HepG2 (cell line): ENCODE measurements around the gene GNA12. TPM values are rescaled to one million over a fixed set of nuclear protein-coding genes. Genes with fewer than 3 reads are reported as not detected.
"Not testable (repeated sequence)": the region's sequence is repeated elsewhere in the genome, so short reads cannot be mapped to it uniquely, and the experiment has no call there.

ENCODE experiments used
- ATAC-seq: fragments of 200-7000 bp; cut with Tn5 transposase; 3 replicates; pipeline ENCODE4 v1.9.1; 2020; ENCODE audit warnings: mild to moderate bottlenecking, moderate library complexity
- BruUV-seq: library from RNA; stranded (reverse); fragments of 400-500 nt; replicated peaks from 2 replicates; lab custom pipeline; 2021; lab: Mats Ljungman, UMichigan
- CTCF ChIA-PET: fragments of 300-600 bp; formaldehyde crosslinking; extraction: SDS; loops from one replicate; lab custom pipeline; 2021; ENCODE audit warnings: low total read pairs, inconsistent platforms, low intra/inter-chr PET ratio; lab: Yijun Ruan, JAX
- POLR2A ChIA-PET: fragments of 350-600 bp; sonication (Branson Sonifier 250); formaldehyde crosslinking; loops from one replicate; lab custom pipeline; 2020; ENCODE audit warnings: antibody characterized with exemption, inconsistent platforms; lab: Yijun Ruan, JAX
- DNase-seq: peaks from one replicate; pipeline ENCODE4 v3.0.0-alpha.2; 2015; ENCODE audit warnings: low spot score
- FAIRE-seq: peaks from 3 replicates; lab custom pipeline; 2011; peaks lifted over from hg19 to GRCh38; lab: Jason Lieb, UNC
- H2AFZ ChIP-seq: one replicate; pipeline ENCODE4 v1.6.1; 2011; ENCODE audit warnings: low read length, inconsistent platforms
- H3K27ac ChIP-seq: fragments of 300-600 bp; 3 replicates; pipeline ENCODE4 v1.8.0; 2011; ENCODE audit warnings: mixed run types, mild to moderate bottlenecking, mixed read lengths, low read length, inconsistent platforms; ENCODE audit not compliant: insufficient read depth; ENCODE audit errors: extremely low read length
- H3K27me3 ChIP-seq, 2 experiments: fragments of 200-600 bp in 1 of 2; 2 replicates in 1 of 2; 3 replicates in 1 of 2; pipeline versions ENCODE4 v1.6.0 to v1.8.0; 2011; ENCODE audit warnings: low read length in 2 of 2, mild to moderate bottlenecking in 2 of 2, moderate library complexity in 2 of 2, inconsistent platforms in 1 of 2; ENCODE audit not compliant: insufficient read depth in 2 of 2, control insufficient read depth in 1 of 2
- H3K36me3 ChIP-seq, 2 experiments: fragments of 200-600 bp in 1 of 2; replicated peaks in 1 of 2; 2 replicates in 1 of 2; 3 replicates in 1 of 2; pipeline versions ENCODE4 v1.5.1 to v1.8.0; 2011; ENCODE audit warnings: low read length in 2 of 2, inconsistent platforms in 1 of 2; ENCODE audit not compliant: insufficient read depth in 2 of 2, control insufficient read depth in 1 of 2
- H3K4me1 ChIP-seq: 2 replicates; pipeline ENCODE4 v1.5.1; 2012; ENCODE audit warnings: low read length, inconsistent platforms; ENCODE audit not compliant: insufficient read depth
- H3K4me2 ChIP-seq: 2 replicates; pipeline ENCODE4 v1.6.0; 2011; ENCODE audit warnings: low read depth, low read length, inconsistent platforms
- H3K4me3 ChIP-seq, 3 experiments: fragments of 200-600 bp in 1 of 3; sonication (generic), shearing (Covaris generic) in 1 of 3; replicated peaks in 1 of 3; 2 replicates each; pipeline ENCODE4 v1.5.1; 2011 to 2016; ENCODE audit warnings: low read length in 3 of 3, inconsistent platforms in 2 of 3, low read depth in 2 of 3, mild to moderate bottlenecking in 2 of 3, control low read depth in 1 of 3, mixed read lengths in 1 of 3; ENCODE audit not compliant: insufficient read depth in 1 of 3
- H3K79me2 ChIP-seq: one replicate; pipeline ENCODE4 v1.6.1; 2011; ENCODE audit warnings: low read length, inconsistent platforms; ENCODE audit not compliant: insufficient read depth
- H3K9ac ChIP-seq: 2 replicates; pipeline ENCODE4 v1.6.0; 2011; ENCODE audit warnings: mild to moderate bottlenecking, low read depth, low read length, inconsistent platforms; ENCODE audit not compliant: insufficient read depth
- H3K9me3 ChIP-seq: 2 replicates; pipeline ENCODE4 v1.5.1; 2012; ENCODE audit warnings: mild to moderate bottlenecking, low read length
- H4K20me1 ChIP-seq: 2 replicates; pipeline ENCODE4 v1.6.0; 2011; ENCODE audit warnings: inconsistent platforms, mild to moderate bottlenecking, low read length, moderate library complexity; ENCODE audit not compliant: insufficient read depth
- FIP1L1 ChIP-seq: fragments of 200-400 bp; formaldehyde crosslinking; IDR thresholded peaks from 2 replicates; pipeline ENCODE4 v1.6.1; 2018; ENCODE audit warnings: low read depth, mild to moderate bottlenecking, low read length, moderate library complexity, borderline replicate concordance; ENCODE audit not compliant: insufficient read depth
- FOXO1 ChIP-seq: sonication (generic); formaldehyde crosslinking; IDR thresholded peaks from 2 replicates; pipeline ENCODE4 v1.4.0; 2020; ENCODE audit warnings: missing genetic modification reagents
- HHEX ChIP-seq: IDR thresholded peaks from 2 replicates; pipeline ENCODE4 v1.6.1; 2016; ENCODE audit warnings: control low read depth
- HNF4G ChIP-seq, 2 experiments: sonication (generic) in 1 of 2; formaldehyde crosslinking in 1 of 2; IDR thresholded peaks; 2 replicates each; pipeline versions ENCODE4 v1.4.0 to v1.6.1; 2011 to 2020; ENCODE audit warnings: borderline replicate concordance in 2 of 2, low read depth in 2 of 2, mild to moderate bottlenecking in 2 of 2, low read length in 1 of 2, missing genetic modification reagents in 1 of 2, moderate library complexity in 1 of 2
- MZF1 ChIP-seq: sonication (generic); formaldehyde crosslinking; IDR thresholded peaks from 2 replicates; pipeline ENCODE4 v1.8.1; 2023; ENCODE audit warnings: mild to moderate bottlenecking, missing genetic modification reagents, borderline replicate concordance
- SP140L ChIP-seq: sonication (generic); formaldehyde crosslinking; IDR thresholded peaks from 2 replicates; pipeline ENCODE4 v1.4.0; 2020; ENCODE audit warnings: missing genetic modification reagents, borderline replicate concordance
- ZFAT ChIP-seq: sonication (generic); formaldehyde crosslinking; conservative IDR thresholded peaks from 2 replicates; pipeline ENCODE4 v1.8.1; 2023; ENCODE audit warnings: missing genetic modification reagents, inconsistent platforms
- ZNF101 ChIP-seq: sonication (generic); formaldehyde crosslinking; IDR thresholded peaks from 2 replicates; pipeline ENCODE4 v1.4.0; 2020; ENCODE audit warnings: mild to moderate bottlenecking, low read depth, missing genetic modification reagents, borderline replicate concordance
- ZNF234 ChIP-seq: sonication (generic); formaldehyde crosslinking; conservative IDR thresholded peaks from 2 replicates; pipeline ENCODE4 v1.5.1; 2020; ENCODE audit warnings: mild to moderate bottlenecking, missing genetic modification reagents
- WGBS: methylation state at CpG from one replicate; pipeline ENCODE4 v1.1.6; 2017; ENCODE audit warnings: low lambda C conversion rate; 5-methylcytosine and 5-hydroxymethylcytosine counted together
- in situ Hi-C: cut with HindIII; loops from 2 replicates; pipeline ENCODE4 v1.10.0; 2017; ENCODE audit warnings: low pct_unique_long_range_greater_than_20kb; ENCODE audit not compliant: extremely low pct_ligation_motif_present
- intact Hi-C: fragments of 100-400 bp; cut with micrococcal nuclease; formaldehyde crosslinking; loops from one replicate; pipeline ENCODE4 v1.10.0; 2022; ENCODE audit not compliant: unreplicated experiment
- polyA plus RNA-seq, 8 experiments: library from polyadenylated mRNA; depleted of rRNA in 3 of 8; stranded (reverse) in 7 of 8; unstranded in 1 of 8; fragments of >200 nt; fragmentation: Illumina TruSeq in 4 of 8; extraction: Trizol in 4 of 8; gene quantifications; 2 replicates each; pipeline versions ENCODE4 v1.2.1 to v1.2.3, GENCODE V29; 2011 to 2016; ENCODE audit warnings: low read depth in 4 of 8, missing spikeins in 1 of 8, mixed read lengths in 1 of 8; ENCODE audit not compliant: insufficient read depth in 1 of 8
- total RNA-seq, 5 experiments: library from RNA; depleted of rRNA; stranded (reverse); fragments of >200 nt; fragmentation: Illumina TruSeq; extraction: Trizol; gene quantifications; 2 replicates each; pipeline ENCODE4 v1.2.3, GENCODE V29; 2016; ENCODE audit warnings: low read depth in 1 of 5

Gene GNA12
- total and polyA plus RNA-seq, 2 of the 13 experiments (the other 11 are each of a cell fraction or from before 2014, with no cell fraction given): 16.2 to 50.9 TPM

- no peak overlapping the region for H3K27ac ChIP-seq
- no peaks in the 10 kb centered on the region for H3K27me3 ChIP-seq
- TF ChIP-seq ZNF234 (CRISPR knock-in tag) (no peak), HNF4G (IDR thresholded peaks at IDR 0.05; ENCODE audit: borderline replicate concordance, low read depth, low read length) (no peak), HNF4G (CRISPR knock-in tag; IDR thresholded peaks at IDR 0.05; ENCODE audit: borderline replicate concordance, low read depth) (no peak), FOXO1 (CRISPR knock-in tag) (no peak), ZNF101 (no peak), FIP1L1 (no peak), HHEX (CRISPR knock-in tag) (no peak), MZF1 (CRISPR knock-in tag) (no peak), ZFAT (no peak), SP140L (CRISPR knock-in tag) (no peak)
- TF ChIP-seq, all 625 proteins: peak for 0
- H3K36me3 ChIP-seq: peaks cover 5 to 25% of the 10 kb centered on the region in 2 experiments; a peak in 3 of 5 replicates
- no peak overlapping the region for H3K9ac ChIP-seq
- no TSS peak for BruUV-seq
- no peaks in the 10 kb centered on the region for H3K9me3 ChIP-seq
- DNase-seq: no peak
- WGBS: 91% methylated on average over 18 of the region's 18 CpGs
- peaks cover 4% of the 10 kb centered on the region; the same call in 1 of the 2 replicates for H4K20me1 ChIP-seq
- no peak for FAIRE-seq
- intact Hi-C loops (no loop called here), in situ Hi-C loops (no loop called here)
- H2AFZ ChIP-seq: no peak overlapping the region
- no peak overlapping the region for H3K4me2 ChIP-seq
- POLR2A ChIA-PET: no interaction called here
- ATAC-seq: no peak
- H3K4me3 ChIP-seq: no peak overlapping the region
- H3K4me1 ChIP-seq: peaks cover 6% of the 10 kb centered on the region; the same call in 1 of the 2 replicates
- H3K79me2 ChIP-seq: peaks cover 3% of the 10 kb centered on the region
- CTCF ChIA-PET: no interaction called here
Measured at GRCh38 chr7:2737771-2738540, 106.2 kb downstream of the GNA12 start.

- Histone ChIP-seq H3K4me1 (peaks cover 11% of the 10 kb centered on the region; the same call in 1 of the 2 replicates), H3K36me3 (peaks cover 5 to 29% of the 10 kb centered on the region in 2 experiments; a peak in 3 of 5 replicates)
- H3K27ac ChIP-seq, intact Hi-C loops, H3K9ac ChIP-seq, H3K4me3 ChIP-seq, DNase-seq, FAIRE-seq, POLR2A ChIA-PET, H3K79me2 ChIP-seq, BruUV-seq, H3K4me2 ChIP-seq, H2AFZ ChIP-seq, ATAC-seq, H4K20me1 ChIP-seq, H3K9me3 ChIP-seq, H3K27me3 ChIP-seq, CTCF ChIA-PET, in situ Hi-C loops: not testable (repeated sequence)
- WGBS: 97% methylated on average over 15 of the region's 15 CpGs
Measured at GRCh38 chr7:2737005-2737743, 106.9 kb downstream of the GNA12 start.
